Endothelial cell (in vitro differentiated cells): ENCODE results near the gene TGFBRAP1. TPM values are rescaled to one million over a fixed set of nuclear protein-coding genes. Genes with fewer than 3 reads are reported as not detected.

Experiments
- DNase-seq: peaks from one replicate; pipeline ENCODE4 v3.0.0; 2021; ENCODE audit warnings: low spot score
- H3K27ac Mint-ChIP-seq: one replicate; pipeline ENCODE4 v1.8.0; 2021; ENCODE audit warnings: mixed read lengths, inconsistent platforms; ENCODE audit not compliant: unreplicated experiment
- H3K27me3 Mint-ChIP-seq: one replicate; pipeline ENCODE4 v1.8.0; 2021; ENCODE audit warnings: mild to moderate bottlenecking, moderate library complexity, mixed read lengths, inconsistent platforms; ENCODE audit not compliant: unreplicated experiment
- H3K36me3 Mint-ChIP-seq: one replicate; pipeline ENCODE4 v1.8.0; 2021; ENCODE audit warnings: mild to moderate bottlenecking, low read depth, mixed read lengths, inconsistent platforms; ENCODE audit not compliant: unreplicated experiment
- H3K4me1 Mint-ChIP-seq: one replicate; pipeline ENCODE4 v1.8.0; 2021; ENCODE audit warnings: mild to moderate bottlenecking, mixed read lengths, inconsistent platforms; ENCODE audit not compliant: unreplicated experiment
- H3K4me3 Mint-ChIP-seq: one replicate; pipeline ENCODE4 v1.8.0; 2021; ENCODE audit warnings: mild to moderate bottlenecking, mixed read lengths, inconsistent platforms; ENCODE audit not compliant: unreplicated experiment
- H3K9me3 Mint-ChIP-seq: one replicate; pipeline ENCODE4 v1.8.0; 2021; ENCODE audit warnings: mixed read lengths, inconsistent platforms; ENCODE audit not compliant: unreplicated experiment
- total RNA-seq: library from RNA; stranded (reverse); fragmentation: NEBNext Ultra II Directional; extraction: Animal tissue kit (Norgen Biotek cat#: 25700); gene quantifications from one replicate; pipeline ENCODE4 v1.2.1, GENCODE V29; 2021; ENCODE audit not compliant: unreplicated experiment
- TF ChIP-seq, protein P1 (sequence below): fragments of 200-600 bp; sonication (generic); IDR thresholded peaks from one replicate; pipeline ENCODE4 v1.5.0; 2021; ENCODE audit warnings: antibody characterized with exemption; ENCODE audit not compliant: unreplicated experiment

TGFBRAP1 gene
- total RNA-seq, 1 donor from 2014 or later = 18.8 TPM

GRCh38 chr2:105307550-105307949, 22.0 kb downstream of the TGFBRAP1 start:
- Mint-ChIP-seq H3K9me3 (no peaks in the 10 kb centered on the region), H3K4me1 (no peaks in the 10 kb centered on the region), H3K27ac (no peak overlapping the region), H3K36me3 (peaks cover 15% of the 10 kb centered on the region), H3K27me3 (peaks cover 5% of the 10 kb centered on the region), H3K4me3 (no peak overlapping the region)
- TF ChIP-seq, protein P1, sequence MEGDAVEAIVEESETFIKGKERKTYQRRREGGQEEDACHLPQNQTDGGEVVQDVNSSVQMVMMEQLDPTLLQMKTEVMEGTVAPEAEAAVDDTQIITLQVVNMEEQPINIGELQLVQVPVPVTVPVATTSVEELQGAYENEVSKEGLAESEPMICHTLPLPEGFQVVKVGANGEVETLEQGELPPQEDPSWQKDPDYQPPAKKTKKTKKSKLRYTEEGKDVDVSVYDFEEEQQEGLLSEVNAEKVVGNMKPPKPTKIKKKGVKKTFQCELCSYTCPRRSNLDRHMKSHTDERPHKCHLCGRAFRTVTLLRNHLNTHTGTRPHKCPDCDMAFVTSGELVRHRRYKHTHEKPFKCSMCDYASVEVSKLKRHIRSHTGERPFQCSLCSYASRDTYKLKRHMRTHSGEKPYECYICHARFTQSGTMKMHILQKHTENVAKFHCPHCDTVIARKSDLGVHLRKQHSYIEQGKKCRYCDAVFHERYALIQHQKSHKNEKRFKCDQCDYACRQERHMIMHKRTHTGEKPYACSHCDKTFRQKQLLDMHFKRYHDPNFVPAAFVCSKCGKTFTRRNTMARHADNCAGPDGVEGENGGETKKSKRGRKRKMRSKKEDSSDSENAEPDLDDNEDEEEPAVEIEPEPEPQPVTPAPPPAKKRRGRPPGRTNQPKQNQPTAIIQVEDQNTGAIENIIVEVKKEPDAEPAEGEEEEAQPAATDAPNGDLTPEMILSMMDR = no peak
- DNase-seq = no peak

DNA sequence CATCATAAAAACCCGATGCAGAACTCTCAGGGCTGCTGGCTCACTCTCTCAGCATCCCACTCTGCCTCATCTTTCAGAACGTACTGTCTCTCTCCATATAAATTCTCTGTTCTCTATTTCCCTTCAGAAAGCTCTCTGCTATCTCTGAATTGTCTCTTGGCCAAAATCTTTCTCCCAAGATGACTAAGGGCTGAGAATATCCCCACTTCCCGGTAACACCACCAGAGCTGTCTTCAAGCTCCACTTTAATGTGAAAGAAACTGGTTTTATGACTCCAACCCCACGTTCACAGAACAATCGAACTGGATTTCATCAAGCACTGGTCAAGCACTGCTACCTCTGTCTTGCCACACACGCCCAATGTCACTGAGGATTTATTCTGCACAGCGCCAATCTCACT, 22.4 kb downstream of the TGFBRAP1 start:
- Mint-ChIP-seq H3K36me3 (peaks cover 15% of the 10 kb centered on the region), H3K27ac (no peak overlapping the region)

GRCh38 chr2:105301646-105302045, 27.9 kb downstream of the TGFBRAP1 start:
- Mint-ChIP-seq H3K9me3 (no peaks in the 10 kb centered on the region), H3K36me3 (peaks cover 6% of the 10 kb centered on the region), H3K4me1 (no peaks in the 10 kb centered on the region), H3K4me3 (no peak overlapping the region), H3K27ac (no peak overlapping the region), H3K27me3 (no peaks in the 10 kb centered on the region)
- no peak for DNase-seq
- TF ChIP-seq, protein P1 = no peak

More for the DNA sequence above, 22.4 kb downstream of the TGFBRAP1 start:
- DNase-seq = no peak
- peaks cover 5% of the 10 kb centered on the region for H3K27me3 Mint-ChIP-seq
- TF ChIP-seq, protein P1 = no peak
- H3K4me3 Mint-ChIP-seq = no peak overlapping the region
- no peaks in the 10 kb centered on the region for H3K4me1 Mint-ChIP-seq
- no peaks in the 10 kb centered on the region for H3K9me3 Mint-ChIP-seq

- Mint-ChIP-seq H3K36me3 (peaks cover 15% of the 10 kb centered on the region), H3K4me1 (no peaks in the 10 kb centered on the region), H3K9me3 (no peaks in the 10 kb centered on the region), H3K27me3 (no peaks in the 10 kb centered on the region), H3K4me3 (no peak overlapping the region), H3K27ac (no peak overlapping the region)
- TF ChIP-seq, protein P1 = peak; percentile 25
- peak; percentile 29 for DNase-seq
Measured at GRCh38 chr2:105299290-105299689, 30.2 kb downstream of the TGFBRAP1 start.

GRCh38 chr2:105298017-105298416, 31.5 kb downstream of the TGFBRAP1 start:
- DNase-seq = no peak
- Mint-ChIP-seq H3K27me3 (no peaks in the 10 kb centered on the region), H3K9me3 (no peaks in the 10 kb centered on the region), H3K36me3 (peaks cover 17% of the 10 kb centered on the region), H3K4me1 (no peaks in the 10 kb centered on the region), H3K4me3 (no peak overlapping the region), H3K27ac (no peak overlapping the region)
- TF ChIP-seq, protein P1 = no peak
